IMR-90 (cell line): ENCODE results near the gene MAP6.

ENCODE experiments used
- CHD1 ChIP-seq: IDR thresholded peaks from 2 replicates; pipeline ENCODE4 v1.6.1; 2012; ENCODE audit warnings: low read depth, low read length, improper control_type of control experiment
- NFE2L2 ChIP-seq: fragments of 150-350 bp; IDR thresholded peaks from 2 replicates; pipeline ENCODE4 v1.6.1; 2016; ENCODE audit warnings: low read depth, mild to moderate bottlenecking, low read length
- POLR2A ChIP-seq: IDR thresholded peaks from 2 replicates; pipeline ENCODE4 v1.6.1; 2012; ENCODE audit warnings: mild to moderate bottlenecking, low read depth, low read length
- RFX5 ChIP-seq: IDR thresholded peaks from 2 replicates; pipeline ENCODE4 v1.8.0; 2012; ENCODE audit warnings: low read depth, mild to moderate bottlenecking, low read length, moderate library complexity
- TF ChIP-seq, protein P1 (sequence below): conservative IDR thresholded peaks from 2 replicates; pipeline ENCODE4 v1.5.1; 2012; ENCODE audit warnings: mild to moderate bottlenecking, low read depth, low read length, improper control_type of control experiment
- TF ChIP-seq, protein P2 (sequence below): fragments of 150-350 bp; IDR thresholded peaks from 2 replicates; pipeline ENCODE4 v1.6.1; 2016; ENCODE audit warnings: low read depth, mild to moderate bottlenecking, low read length, moderate library complexity, borderline replicate concordance
- TF ChIP-seq, protein P3 (sequence below): fragments of 150-350 bp; IDR thresholded peaks from 2 replicates; pipeline ENCODE4 v1.6.1; 2017; ENCODE audit warnings: mild to moderate bottlenecking, antibody characterized with exemption, low read length, low read depth

DNA sequence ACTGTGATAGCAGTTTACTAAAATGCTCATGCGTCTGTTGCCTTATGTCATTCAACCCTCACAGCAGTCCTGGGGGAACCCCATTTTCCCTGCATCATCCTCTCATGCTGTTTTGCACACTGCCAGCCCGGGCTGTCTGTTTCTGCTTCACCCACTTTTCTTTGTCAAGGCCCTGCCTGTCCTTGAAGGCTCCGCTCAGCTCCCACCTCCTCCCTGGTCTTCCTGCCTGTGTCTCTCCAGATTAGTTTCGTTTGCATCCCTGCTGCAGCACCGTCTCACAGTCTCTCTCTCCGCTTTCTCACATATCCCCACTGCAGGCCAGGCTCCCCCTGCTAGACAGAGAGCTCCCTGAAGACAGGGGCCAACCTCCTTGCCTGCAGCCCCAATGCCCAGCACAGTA lies 76.9 kb downstream of the MAP6 start:
- TF ChIP-seq, protein P1, sequence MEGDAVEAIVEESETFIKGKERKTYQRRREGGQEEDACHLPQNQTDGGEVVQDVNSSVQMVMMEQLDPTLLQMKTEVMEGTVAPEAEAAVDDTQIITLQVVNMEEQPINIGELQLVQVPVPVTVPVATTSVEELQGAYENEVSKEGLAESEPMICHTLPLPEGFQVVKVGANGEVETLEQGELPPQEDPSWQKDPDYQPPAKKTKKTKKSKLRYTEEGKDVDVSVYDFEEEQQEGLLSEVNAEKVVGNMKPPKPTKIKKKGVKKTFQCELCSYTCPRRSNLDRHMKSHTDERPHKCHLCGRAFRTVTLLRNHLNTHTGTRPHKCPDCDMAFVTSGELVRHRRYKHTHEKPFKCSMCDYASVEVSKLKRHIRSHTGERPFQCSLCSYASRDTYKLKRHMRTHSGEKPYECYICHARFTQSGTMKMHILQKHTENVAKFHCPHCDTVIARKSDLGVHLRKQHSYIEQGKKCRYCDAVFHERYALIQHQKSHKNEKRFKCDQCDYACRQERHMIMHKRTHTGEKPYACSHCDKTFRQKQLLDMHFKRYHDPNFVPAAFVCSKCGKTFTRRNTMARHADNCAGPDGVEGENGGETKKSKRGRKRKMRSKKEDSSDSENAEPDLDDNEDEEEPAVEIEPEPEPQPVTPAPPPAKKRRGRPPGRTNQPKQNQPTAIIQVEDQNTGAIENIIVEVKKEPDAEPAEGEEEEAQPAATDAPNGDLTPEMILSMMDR, result no peak
- TF ChIP-seq, protein P2, sequence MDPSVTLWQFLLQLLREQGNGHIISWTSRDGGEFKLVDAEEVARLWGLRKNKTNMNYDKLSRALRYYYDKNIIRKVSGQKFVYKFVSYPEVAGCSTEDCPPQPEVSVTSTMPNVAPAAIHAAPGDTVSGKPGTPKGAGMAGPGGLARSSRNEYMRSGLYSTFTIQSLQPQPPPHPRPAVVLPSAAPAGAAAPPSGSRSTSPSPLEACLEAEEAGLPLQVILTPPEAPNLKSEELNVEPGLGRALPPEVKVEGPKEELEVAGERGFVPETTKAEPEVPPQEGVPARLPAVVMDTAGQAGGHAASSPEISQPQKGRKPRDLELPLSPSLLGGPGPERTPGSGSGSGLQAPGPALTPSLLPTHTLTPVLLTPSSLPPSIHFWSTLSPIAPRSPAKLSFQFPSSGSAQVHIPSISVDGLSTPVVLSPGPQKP, result no peak
- TF ChIP-seq, protein P3, sequence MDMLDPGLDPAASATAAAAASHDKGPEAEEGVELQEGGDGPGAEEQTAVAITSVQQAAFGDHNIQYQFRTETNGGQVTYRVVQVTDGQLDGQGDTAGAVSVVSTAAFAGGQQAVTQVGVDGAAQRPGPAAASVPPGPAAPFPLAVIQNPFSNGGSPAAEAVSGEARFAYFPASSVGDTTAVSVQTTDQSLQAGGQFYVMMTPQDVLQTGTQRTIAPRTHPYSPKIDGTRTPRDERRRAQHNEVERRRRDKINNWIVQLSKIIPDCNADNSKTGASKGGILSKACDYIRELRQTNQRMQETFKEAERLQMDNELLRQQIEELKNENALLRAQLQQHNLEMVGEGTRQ, result no peak
- TF ChIP-seq POLR2A (no peak), RFX5 (no peak), NFE2L2 (no peak), CHD1 (no peak)
